ENCODE data around the gene AZIN2.
"Not testable (repeated sequence)": the region's sequence is repeated elsewhere in the genome, so short reads cannot be mapped to it uniquely, and the experiment has no call there.

AZIN2 gene

DNA sequence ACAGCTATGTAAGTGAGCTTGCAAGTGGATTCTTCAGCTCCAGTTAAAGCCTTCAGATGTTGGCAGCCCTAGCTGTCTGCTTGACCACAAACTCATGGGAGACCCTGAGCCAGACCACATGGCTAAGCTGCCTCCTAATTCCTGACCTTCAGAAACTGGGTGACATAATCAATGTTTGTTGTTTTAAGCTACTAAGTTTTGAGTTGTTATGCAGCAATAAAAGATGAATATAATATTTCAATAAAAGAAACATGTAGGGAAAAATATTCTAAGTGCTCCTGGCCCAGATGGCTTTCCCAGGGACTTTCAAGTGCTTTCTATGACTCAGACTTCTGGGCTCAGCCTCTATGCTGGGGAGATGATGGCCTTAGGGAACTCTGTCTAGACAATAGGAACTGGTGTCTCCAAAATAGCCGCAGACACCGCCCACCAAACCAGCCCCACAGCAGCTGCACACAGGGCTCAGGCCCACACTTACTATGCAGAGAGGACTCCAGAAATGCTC, 20.3 kb upstream of the AZIN2 start:
- DNase-seq: no peak

DNA sequence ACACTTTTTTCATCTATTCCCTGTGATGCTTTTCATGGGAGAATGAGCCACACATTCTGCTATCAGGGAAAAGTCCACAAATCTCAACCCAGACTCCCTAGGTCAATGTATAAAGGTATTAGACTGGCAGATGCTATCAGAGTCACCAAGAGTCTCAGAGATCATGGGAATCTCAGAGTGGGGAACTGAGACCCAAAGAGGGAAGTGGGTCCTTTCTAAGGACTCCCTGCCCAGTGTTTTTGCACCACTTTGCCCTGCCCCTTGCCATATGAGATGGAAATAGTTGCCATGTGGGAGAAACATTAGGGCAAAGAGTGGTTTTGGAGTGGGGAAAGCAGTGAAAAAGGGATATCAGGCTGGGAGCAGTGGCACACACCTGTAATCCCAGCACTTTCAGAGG, 19.1 kb upstream of the AZIN2 start:
- DNase-seq: no peak

DNA sequence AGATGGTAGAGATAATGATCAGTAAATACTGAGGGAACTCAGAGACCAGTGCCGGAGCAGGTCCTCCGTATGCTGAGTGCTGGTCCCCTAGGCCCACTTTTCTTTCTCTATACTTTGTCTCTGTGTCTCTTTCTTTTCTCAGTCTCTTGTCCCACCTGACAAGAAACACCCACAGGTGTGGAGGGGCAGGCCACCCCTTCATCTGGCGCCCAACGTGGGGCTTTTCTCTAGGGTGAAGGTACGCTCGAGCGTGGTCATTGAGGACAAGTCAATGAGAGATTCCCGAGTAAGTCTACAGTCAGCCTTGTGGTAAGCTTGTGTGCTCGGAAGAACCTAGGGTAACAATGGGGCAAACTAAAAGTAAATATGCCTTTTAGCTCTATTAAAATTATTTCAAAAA, 16.7 kb upstream of the AZIN2 start:
- not testable (repeated sequence) for DNase-seq

DNA sequence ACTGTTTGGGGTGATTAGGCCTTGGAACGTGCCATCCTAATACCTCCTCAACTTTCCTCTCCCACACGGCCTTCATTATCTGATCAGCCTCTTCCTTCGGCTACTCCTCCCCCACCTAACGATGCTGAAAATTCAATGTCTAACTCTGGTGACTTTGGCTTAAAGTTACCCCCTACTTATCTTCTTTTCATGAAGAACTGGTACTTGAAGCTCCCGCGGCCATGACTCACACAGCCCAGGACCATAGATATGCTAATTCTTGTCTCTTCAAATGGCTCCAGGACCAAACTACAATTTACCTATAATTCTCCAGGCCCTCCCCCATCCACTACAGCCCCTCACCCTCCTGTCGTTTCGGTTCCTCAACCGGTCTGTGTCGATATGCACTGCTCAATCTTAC, 15.7 kb upstream of the AZIN2 start:
- no peak for DNase-seq

DNA sequence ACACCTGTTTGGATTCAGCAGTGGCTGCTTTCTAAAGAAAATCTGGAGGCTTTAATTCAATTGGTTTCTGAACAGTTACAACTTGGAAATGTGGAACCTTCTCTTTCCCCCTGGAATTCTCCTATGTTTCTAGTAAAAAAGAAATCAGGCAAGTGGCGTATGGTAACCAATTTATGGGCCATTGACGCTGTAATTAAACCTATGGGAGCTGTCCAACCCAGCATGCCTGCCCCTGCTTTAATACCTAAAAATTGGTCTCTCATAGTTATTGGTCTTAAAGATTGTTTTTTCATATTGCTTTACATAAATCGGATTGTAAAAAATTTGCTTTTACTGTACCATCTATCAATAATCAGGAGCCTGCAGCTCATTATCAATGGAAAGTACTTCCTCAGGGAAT, 14.5 kb upstream of the AZIN2 start:
- DNase-seq: not testable (repeated sequence)

DNA sequence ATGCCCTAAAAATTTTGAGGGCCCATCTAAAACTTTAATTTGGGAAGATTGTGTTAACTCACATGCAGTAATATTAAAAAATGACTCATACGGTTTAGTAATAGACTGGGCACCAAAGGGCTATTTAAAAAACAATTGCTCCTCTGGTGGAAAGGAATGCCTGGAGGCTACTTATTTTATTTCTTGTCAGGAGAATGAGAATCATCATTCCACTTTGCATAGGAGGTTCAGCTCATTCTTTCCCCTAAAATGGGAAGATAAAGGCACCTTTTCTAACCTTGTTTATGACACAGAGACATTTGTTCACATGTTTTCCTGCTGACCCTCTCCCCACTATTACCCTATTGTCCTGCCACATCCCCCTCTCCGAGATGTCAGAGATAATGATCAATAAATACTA, 12.8 kb upstream of the AZIN2 start:
- DNase-seq: not testable (repeated sequence)

DNA sequence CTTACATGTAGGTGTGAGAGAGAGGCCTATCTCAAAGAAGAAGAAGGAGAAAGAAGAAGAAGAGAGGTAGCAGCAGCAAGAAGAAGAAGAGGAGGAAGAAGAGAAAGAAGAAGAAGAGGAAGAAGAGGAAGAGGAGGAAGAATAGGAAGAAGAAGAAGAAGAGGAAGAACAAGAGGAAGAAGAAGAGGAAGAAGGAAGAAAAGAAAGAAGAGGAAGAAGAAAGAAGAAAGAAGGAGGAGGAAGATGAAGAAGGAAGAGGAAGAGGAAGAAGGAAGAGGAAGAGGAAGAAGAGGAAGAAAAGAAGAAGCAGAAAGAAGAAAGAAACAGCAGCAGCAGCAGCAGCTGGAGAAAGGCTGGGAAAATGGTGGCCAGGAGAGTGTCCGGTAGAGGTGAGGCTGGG, 10.3 kb upstream of the AZIN2 start:
- DNase-seq: no peak

DNA sequence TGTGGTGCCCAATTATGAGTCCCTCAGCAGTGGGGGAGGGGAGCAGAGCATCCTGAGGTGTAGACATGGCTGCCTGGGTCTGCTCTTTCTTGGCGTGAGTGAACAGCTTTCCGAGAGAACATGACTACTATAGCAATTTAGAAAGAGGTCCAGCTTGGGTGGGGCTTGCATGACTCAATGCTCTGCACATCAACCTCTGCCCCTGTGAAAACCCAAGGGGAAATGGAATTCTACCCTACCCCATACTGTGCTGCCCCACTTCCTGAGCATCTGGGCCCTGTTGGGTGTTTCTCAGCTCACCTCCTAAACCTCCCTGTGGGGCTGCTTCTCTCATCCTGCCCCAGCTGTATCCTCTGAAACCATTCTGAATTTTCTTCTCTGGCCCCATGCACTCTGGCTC, 8.2 kb upstream of the AZIN2 start:
- no peak for DNase-seq

DNA sequence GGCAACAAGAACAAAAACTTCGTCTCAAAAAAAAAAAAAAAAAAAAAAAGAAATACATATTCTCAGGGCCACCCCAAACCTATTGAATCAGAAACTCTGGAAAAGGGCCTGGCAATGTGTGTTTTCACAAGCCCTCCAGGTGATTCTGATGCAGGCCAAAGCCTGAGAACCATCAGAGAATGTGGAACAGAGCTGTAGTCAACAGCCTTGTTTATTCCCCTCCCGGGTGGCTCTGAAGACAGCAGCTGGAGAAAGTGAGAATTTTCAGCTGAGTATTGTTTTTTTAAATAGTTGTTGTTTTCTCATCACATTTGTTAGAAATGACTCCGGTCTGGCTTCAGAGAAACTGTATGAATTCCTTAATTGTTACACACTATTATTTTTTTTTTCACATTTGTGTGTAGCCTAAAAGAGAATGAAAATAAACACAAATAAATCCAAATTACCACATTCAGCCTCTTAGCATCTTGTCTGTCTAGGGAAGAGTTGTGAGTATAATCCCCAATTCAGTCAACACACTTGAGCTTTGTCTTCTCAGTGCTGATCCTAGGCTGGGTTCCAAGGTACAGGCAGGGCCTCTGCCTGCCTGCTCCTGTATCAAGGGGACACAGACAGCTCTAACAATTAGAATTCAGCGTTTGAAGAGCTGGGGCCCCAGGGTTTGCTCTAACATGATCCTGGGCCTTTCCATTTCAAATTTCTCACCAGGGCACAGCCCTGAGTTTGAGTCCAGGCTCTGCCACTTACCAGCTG, 6.6 kb upstream of the AZIN2 start:
- DNase-seq: no peak

DNA sequence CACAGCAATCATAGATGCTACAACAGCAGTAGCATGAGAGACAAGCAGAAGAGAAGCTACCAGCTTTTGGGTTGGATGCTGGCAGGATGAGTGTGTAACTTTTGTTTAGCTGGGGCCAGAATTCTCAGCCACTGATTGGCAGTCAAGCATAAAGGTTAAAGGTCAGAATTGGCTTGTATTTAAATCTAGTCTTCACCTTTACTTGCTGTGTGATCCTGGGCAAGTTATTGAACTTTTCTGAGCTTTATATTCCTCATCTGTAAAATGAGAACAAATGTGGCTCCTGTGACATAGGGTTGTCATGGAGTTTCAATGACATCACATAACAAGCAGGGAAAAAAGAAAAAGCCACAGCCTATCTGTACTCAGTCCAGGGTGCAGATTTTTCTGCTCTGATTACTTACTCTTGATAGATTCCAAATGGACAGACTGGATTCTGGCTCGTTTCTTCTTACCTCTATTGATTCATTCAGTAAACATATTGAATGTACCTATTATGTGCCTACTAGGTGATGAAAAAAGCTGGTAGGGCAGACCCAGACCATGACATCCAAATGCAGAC, 2.8 kb upstream of the AZIN2 start:
- no peak for DNase-seq

DNA sequence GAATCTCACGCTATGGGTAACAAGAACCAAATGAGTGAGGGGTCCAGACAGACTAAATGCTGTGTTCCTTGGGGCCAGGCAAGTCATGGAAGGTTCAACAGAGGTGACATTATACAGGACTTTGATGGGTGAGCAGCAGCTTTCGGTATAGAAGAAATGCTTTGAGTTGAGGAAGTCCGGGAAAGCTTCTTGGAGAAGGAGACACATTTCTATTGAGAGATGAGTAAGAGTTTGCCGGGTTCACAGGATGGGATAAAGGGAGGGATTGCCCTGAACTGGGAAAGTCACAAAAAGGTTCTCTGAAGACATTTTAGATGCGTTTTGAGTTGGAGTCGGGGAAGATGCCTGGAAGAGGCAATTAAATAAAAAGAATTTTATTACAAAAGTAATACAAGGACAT, 580 bp upstream of the AZIN2 start:
- no peak for DNase-seq

DNA sequence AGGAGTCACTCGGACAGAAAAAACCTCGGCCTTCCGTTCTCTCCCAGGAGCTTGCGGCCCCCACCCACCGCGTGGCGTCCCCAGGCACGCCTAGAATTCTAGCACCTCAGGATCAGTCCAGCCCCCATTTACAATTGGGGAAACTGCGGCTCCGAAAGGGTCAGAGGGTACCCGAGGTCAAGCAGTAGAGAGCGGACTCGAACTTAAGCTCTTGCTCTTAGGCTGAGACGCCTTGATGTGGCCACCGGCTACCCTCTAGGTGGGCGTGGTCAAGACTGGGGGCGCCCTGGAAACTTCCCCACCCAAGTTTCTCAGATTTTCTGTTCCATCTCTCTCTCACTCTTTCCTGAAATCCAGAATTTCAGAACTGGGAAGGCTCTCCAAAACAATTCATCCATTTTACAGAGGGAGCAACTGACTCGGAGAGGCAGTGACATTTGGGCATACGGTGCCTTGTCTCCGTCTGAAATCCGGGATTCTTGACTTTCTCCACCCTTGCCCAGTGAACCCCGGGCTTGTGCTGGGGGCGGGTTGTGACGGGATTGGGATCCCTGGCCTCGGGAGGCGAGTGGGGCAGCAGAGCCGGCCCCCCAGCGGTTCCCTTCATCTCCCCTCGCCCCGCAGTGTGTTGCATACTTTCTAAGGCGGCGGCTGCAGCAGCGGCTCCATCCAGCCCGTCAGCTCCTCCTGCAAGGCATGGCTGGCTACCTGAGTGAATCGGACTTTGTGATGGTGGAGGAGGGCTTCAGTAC, 777 bp downstream of the AZIN2 start:
- no peak for DNase-seq

DNA sequence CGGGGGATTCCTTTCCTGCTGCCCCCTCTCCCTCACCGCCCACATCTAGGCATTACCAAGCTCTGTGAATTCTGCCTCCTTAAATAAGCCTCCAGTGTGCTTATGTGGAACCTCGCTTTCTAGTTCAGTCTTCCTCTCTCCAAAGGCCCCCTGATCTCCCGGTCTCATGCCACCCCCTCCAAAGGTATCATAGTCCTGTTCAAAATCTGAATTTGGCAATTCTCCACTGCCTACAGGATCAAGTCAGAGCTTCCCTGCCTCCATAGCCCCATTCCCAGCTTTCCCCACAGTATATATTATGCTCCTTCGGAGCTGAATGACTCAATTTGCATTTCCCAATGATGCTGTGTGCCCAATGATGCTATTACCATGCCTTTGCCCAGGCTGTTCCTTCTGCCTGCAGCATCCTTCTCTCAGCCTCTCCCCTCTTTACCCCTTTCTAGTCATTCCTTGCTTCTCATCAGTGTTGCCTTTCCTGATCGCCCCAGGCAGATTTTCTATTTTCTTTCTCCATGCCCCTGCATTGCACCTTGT, 1.7 kb downstream of the AZIN2 start:
- DNase-seq: no peak

DNA sequence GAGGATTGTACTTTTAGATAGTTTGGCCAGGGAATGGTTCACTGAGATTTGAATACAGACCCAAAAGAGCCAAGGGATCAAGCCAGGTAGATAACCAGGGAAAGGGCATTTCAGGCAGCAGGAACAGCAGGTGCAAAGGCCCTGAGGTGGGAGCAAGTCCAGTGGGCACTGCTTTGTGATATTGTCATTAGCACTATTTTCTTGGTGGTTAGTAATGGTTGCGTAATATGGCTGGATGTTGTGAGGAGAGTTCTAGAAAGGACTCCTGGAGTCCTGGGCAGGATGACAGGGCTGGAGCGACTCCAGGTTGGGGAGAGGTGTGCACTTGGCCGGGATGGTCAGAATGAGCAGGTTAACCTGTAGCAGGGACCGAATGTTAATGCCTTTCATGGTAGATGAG, 4.4 kb downstream of the AZIN2 start:
- DNase-seq: no peak

DNA sequence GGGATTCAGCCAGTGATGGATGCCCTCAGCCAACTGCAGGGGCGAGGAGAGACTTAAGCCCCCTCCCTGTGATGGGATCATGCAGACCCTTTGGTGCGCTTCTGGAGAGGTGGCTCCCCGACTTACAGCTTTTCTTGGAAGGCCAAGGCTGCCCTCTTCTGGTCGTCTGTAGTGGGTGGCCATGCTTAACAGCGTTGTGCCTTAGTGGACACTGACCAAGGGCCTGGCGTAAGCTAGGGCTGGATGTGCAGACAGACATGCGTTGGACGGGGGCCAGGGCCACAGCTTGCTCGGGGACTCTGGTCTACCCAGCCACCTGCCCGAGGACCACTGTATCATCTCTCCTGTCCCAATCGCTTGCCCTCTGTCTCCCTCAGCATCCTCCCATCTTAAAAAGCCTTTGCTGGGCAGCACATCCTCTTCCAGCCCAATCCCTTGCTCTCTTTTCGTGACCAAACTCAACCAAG, 5.5 kb downstream of the AZIN2 start:
- peak; percentile 44 for DNase-seq

DNA sequence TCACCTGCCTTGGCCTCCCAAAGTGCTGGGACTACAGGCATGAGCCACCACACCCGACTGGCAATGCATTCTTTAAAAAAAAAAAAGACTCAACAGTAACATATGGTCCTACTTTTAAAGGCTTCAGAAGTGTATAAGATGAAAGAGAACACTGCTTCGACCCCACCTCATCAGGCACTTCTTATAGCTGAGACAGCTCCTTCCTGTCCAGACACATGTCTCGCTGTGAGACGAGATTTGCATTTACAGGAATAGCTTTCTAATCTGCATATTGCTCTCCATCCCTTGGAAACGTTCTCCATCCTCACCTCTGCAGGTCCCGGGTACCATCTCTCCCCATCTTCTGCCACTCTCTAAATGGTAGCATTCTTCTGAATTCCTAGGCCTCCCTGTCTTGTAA, 6.7 kb downstream of the AZIN2 start:
- no peak for DNase-seq

DNA sequence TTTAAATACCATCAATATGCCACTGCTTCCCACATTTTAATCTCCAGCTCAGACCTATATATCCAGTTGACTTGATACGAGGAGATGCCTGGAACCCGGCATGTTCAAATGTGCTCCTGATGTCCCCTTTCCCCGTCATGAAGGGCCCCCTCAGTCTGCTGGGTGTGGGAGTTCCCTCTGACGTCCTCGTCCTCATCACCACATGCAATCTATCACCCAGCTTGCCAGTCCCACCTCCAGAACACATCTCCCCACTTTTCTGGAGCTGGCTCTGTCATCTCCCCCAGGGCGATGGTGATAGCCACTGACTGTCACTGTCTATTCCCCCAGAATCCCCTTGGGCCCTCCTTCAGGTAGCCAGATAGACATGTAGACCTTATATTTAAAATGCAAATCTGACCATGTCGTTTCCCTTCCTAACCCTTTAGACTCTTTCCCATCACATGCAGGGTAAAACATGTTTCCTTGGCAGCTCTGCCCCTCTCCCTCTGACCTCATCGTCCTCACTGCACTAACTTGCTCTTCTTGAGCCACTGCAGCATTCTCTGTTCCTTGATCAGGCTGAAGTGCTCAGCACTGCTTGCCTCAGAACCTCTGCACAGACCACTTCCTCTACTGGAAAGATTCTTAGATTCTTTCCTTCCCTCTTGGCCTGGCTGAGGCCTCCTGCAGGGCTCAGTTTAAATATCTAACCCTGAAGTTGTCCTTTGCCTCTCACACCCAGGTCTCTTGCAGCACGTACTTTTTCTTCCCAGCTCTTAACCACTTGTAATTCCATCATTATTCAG, 7.4 kb downstream of the AZIN2 start:
- DNase-seq: no peak

DNA sequence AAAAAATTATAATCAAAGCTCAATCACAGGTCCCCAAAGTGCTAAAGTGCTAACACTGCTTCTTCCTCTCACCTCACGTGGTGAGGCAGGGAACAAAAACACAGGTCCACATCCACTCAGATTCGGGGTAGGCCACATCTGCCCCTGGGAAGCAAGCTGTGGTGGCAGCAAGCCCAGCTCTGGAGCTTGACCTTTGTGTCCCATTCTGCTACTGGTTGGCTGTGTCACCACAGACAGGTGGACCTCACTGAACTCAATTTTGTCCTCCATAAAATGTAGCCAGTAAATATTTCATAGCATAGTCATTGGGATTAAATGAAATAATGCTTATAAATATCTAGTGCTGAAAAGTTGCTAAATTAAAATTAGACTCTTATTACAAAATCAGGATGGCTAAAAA, 8.5 kb downstream of the AZIN2 start:
- DNase-seq: no peak

DNA sequence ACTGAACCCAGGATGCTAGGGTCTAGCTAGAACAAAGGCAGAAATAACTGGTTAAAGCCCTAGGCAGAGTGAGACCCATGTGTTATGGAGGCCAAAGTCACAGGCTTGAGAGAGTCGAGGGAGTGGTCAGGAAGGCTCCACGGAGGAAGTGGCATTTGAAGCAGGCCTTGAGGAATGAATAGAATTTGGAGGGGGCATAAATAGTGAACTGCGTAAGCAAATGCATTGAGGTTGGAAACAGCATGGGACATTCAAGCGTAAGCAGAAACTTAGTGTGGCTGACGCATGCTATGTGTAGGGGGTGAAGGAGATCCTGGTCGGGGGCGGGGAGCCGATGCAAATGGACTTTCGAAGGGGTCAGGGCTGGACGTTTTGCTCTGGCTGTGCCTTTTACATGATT, 11.5 kb downstream of the AZIN2 start:
- DNase-seq: no peak

DNA sequence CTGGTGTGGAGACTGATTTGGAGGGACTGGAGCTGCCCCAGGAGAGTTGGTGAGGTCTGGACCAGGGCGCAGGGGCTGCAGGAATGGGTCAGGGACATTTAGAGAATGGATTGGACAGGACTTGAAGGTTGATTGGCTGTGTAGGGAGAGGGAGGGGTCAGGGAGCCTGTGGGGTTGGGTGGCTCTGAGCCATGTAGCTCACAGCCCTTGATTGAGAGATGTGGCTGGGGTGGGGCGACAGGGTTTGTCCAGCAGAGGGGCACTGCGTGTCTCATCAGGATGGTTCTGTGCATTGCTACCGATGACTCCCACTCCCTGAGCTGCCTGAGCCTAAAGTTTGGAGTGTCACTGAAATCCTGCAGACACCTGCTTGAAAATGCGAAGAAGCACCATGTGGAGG, 12.1 kb downstream of the AZIN2 start:
- no peak for DNase-seq

DNA sequence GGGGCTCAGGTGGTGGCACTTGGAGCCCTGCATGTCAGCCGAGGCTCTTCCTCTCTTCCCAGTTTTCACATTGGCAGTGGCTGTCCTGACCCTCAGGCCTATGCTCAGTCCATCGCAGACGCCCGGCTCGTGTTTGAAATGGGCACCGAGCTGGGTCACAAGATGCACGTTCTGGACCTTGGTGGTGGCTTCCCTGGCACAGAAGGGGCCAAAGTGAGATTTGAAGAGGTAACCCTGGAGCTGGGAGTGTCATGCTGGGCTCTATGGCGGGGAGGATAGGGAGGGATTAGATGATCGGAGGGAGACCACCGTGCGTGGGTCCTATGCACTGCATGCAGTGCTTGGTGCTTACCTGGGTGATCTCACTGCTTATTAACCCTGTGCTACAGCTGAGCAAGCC, 13.5 kb downstream of the AZIN2 start:
- no peak for DNase-seq

DNA sequence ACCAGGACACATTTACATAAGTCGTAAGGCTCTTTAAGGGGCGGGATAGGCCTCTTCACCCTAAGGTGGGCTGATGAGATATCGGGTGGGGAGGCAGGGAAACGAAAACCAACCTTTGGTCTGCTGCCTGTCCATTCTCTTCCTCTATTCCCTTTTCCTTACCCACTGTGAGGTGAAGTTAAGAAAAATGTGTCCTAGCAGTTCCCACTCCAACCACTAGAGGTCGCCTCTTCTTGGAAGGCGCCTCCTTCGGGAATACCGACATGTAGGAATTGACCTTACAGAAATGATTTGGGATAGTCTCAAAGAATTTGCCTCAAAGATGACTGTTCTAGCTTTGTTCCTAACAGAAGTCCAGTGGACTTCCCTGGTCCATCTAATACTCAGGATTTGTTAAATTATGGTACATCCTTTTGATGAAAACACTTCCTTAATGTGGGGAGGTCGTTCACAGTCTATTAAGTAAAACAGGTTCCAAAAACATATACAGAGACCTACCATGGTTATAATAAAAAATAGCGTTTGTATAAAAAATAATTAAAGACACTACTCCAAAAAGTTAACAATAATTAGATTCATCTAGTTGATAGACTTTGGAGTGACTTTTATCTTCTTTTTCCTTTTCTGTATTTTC, 14.1 kb downstream of the AZIN2 start:
- peak; percentile 48 for DNase-seq

Data from NCI-H1105 (cell line).